Smooth muscle cell (in vitro differentiated cells): Measurements from ENCODE around the gene MYL11. TPM values are rescaled to one million over a fixed set of nuclear protein-coding genes. Genes with fewer than 3 reads are reported as not detected.

Experiments used
- DNase-seq: peaks from one replicate; lab custom pipeline; 2025; ENCODE audit not compliant: unreplicated experiment; lab: John Stamatoyannopoulos, UW
- H2AFZ ChIP-seq: fragments of 200-600 bp; sonication (generic); 2 replicates; pipeline ENCODE4 v1.6.0; 2016; ENCODE audit warnings: antibody characterized with exemption, low read depth, mild to moderate bottlenecking
- H3F3A ChIP-seq: fragments of 200-600 bp; sonication (generic); 2 replicates; pipeline ENCODE4 v1.6.0; 2017; ENCODE audit warnings: antibody characterized with exemption, low read depth
- H3K27ac ChIP-seq: fragments of 200-600 bp; sonication (generic); 2 replicates; pipeline ENCODE4 v1.5.1; 2016; ENCODE audit warnings: low read depth, mild to moderate bottlenecking
- H3K27me3 ChIP-seq: fragments of 200-600 bp; sonication (generic); 2 replicates; pipeline ENCODE4 v1.6.1; 2016; ENCODE audit warnings: low read depth, mild to moderate bottlenecking
- H3K36me3 ChIP-seq: fragments of 200-600 bp; sonication (generic); 2 replicates; pipeline ENCODE4 v1.5.1; 2016; ENCODE audit warnings: low read depth
- H3K4me1 ChIP-seq: fragments of 200-600 bp; sonication (generic); 2 replicates; pipeline ENCODE4 v1.5.1; 2016; ENCODE audit warnings: low read depth
- H3K4me2 ChIP-seq: fragments of 200-600 bp; sonication (generic); 2 replicates; pipeline ENCODE4 v1.6.0; 2016; ENCODE audit warnings: mild to moderate bottlenecking
- H3K4me3 ChIP-seq: fragments of 200-600 bp; sonication (generic); 2 replicates; pipeline ENCODE4 v1.5.1; 2016; ENCODE audit warnings: mild to moderate bottlenecking
- H3K79me2 ChIP-seq: fragments of 200-600 bp; sonication (generic); 2 replicates; pipeline ENCODE4 v1.6.0; 2016; ENCODE audit warnings: low read depth, mild to moderate bottlenecking
- H3K9ac ChIP-seq: fragments of 200-600 bp; sonication (generic); 2 replicates; pipeline ENCODE4 v1.6.0; 2016; ENCODE audit warnings: low read depth
- H3K9me3 ChIP-seq: fragments of 200-600 bp; sonication (generic); replicated peaks from 2 replicates; pipeline ENCODE4 v1.5.1; 2016; ENCODE audit warnings: low read depth
- H4K20me1 ChIP-seq: fragments of 200-600 bp; sonication (generic); 2 replicates; pipeline ENCODE4 v1.6.0; 2016; ENCODE audit warnings: low read depth
- CTCF ChIP-seq: fragments of 200-600 bp; sonication (generic); IDR thresholded peaks from 2 replicates; pipeline ENCODE4 v1.5.1; 2017; ENCODE audit warnings: borderline replicate concordance, mild to moderate bottlenecking, antibody characterized with exemption; ENCODE audit not compliant: insufficient read depth, poor library complexity, severe bottlenecking
- WGBS: methylation state at CpG from one replicate; pipeline ENCODE4 v1.1.7; 2016; ENCODE audit warnings: low lambda C conversion rate; 5-methylcytosine and 5-hydroxymethylcytosine counted together
- polyA plus RNA-seq: library from polyadenylated mRNA; unstranded; fragments of >200 nt; fragmentation: Nextera tagmentation; extraction: Ambion mirVana; gene quantifications from 2 replicates; pipeline ENCODE4 v1.2.1, GENCODE V29; 2016
- total RNA-seq: library from RNA; depleted of rRNA; stranded (reverse); fragments of >200 nt; gene quantifications from 2 replicates; pipeline ENCODE4 v1.2.3, GENCODE V29; 2014

MYL11 gene
- total and polyA plus RNA-seq, 2 experiments from 2014 or later, result 3.6 TPM; not detected in 1

GRCh38 chr16:30380072-30380802 lies 5.6 kb downstream of the MYL11 start:
- H3K9ac ChIP-seq, result no peak overlapping the region
- no peak overlapping the region for H2AFZ ChIP-seq
- TF ChIP-seq CTCF, result no peak
- H3K4me1 ChIP-seq, result peaks cover 14% of the 10 kb centered on the region
- H3K4me3 ChIP-seq, result no peak overlapping the region
- no peaks in the 10 kb centered on the region for H3K27me3 ChIP-seq
- H3K9me3 ChIP-seq, result no peaks in the 10 kb centered on the region
- DNase-seq, result no peak
- H3K79me2 ChIP-seq, result no peaks in the 10 kb centered on the region
- peaks cover 5% of the 10 kb centered on the region for H4K20me1 ChIP-seq
- no peak overlapping the region for H3K27ac ChIP-seq
- no peaks in the 10 kb centered on the region for H3F3A ChIP-seq
- 89% methylated on average over 4 of the region's 4 CpGs for WGBS
- no peak overlapping the region for H3K4me2 ChIP-seq
- H3K36me3 ChIP-seq, result no peaks in the 10 kb centered on the region

- no peaks in the 10 kb centered on the region for H3K79me2 ChIP-seq
- TF ChIP-seq CTCF, result no peak
- H3K9ac ChIP-seq, result no peak overlapping the region
- no peaks in the 10 kb centered on the region for H3K9me3 ChIP-seq
- DNase-seq, result no peak
- H3K36me3 ChIP-seq, result no peaks in the 10 kb centered on the region
- H3K4me1 ChIP-seq, result peaks cover 11% of the 10 kb centered on the region
- 93% methylated on average over 6 of the region's 6 CpGs for WGBS
- no peak overlapping the region for H2AFZ ChIP-seq
- no peak overlapping the region for H3K4me3 ChIP-seq
- peaks cover 5% of the 10 kb centered on the region for H4K20me1 ChIP-seq
- no peaks in the 10 kb centered on the region for H3K27me3 ChIP-seq
- H3K4me2 ChIP-seq, result no peak overlapping the region
- H3F3A ChIP-seq, result no peaks in the 10 kb centered on the region
- no peak overlapping the region for H3K27ac ChIP-seq
These were observed 6.2 kb downstream of the MYL11 start for GRCh38 chr16:30380803-30381208.

GRCh38 chr16:30381291-30382041 lies 6.9 kb downstream of the MYL11 start:
- no peak for DNase-seq
- H3K4me1 ChIP-seq, result peaks cover 9% of the 10 kb centered on the region
- no peak for TF ChIP-seq CTCF
- H3K79me2 ChIP-seq, result no peaks in the 10 kb centered on the region
- no peaks in the 10 kb centered on the region for H3K27me3 ChIP-seq
- no peak overlapping the region for H3K4me2 ChIP-seq
- no peaks in the 10 kb centered on the region for H3K36me3 ChIP-seq
- H3K9ac ChIP-seq, result no peak overlapping the region
- peaks cover 5% of the 10 kb centered on the region for H4K20me1 ChIP-seq
- 95% methylated on average over 13 of the region's 13 CpGs for WGBS
- no peak overlapping the region for H2AFZ ChIP-seq
- no peak overlapping the region for H3K27ac ChIP-seq
- H3K4me3 ChIP-seq, result no peak overlapping the region
- no peaks in the 10 kb centered on the region for H3F3A ChIP-seq
- no peaks in the 10 kb centered on the region for H3K9me3 ChIP-seq
